Activated CD4-positive, alpha-beta T cell treated with anti-CD3 and anti-CD28 coated beads, Interleukin-10, Interleukin-2, amounts not matched to agents 100 ng/mL and 50 ng/mL, durations not matched to agents 16 hours and 8 hours (primary cell): Measurements from ENCODE around the gene PIK3CD.

ENCODE experiments used
- DNase-seq: peaks from one replicate; pipeline ENCODE4 v3.0.0-alpha.2; 2020

The PIK3CD gene

DNA sequence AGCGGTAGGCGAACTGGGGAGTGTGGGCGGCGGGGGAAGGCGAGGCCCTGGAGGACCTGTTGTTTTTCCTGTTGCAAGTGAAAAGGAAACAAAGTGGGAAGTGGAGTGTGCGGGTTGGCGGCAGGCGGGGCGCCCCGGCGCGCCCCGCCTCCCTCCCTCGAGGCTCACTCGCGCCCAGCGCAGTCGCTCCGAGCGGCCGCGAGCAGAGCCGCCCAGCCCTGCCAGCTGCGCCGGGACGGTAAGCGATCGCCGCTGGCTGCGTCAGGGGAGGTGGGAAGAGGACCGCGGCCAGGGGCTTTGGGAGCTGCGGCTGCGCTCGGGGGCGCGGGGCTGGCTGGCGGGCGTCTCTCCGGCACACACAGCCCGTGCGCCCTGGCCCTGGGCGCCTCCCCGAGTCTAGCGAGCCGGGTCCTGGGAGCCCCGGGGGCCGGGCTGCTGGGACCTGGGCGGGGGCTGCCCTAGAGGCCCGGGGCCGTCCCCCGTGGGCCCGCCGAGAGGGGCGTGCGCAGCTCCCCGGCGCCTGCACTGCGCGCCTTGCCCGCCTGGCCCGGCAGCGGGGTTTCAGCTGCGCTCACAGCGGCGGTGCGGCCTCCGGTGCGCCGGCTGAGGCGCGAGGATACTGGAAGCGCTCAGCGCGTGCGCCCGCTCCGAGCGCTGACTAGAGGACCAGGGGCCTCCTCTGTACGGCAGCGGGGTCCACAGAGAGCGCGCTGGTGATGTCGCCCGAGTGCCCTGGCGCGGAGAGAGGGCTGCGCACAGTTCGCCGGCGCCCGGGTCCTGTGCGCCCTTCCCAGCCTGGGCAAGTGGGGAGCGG, at the start of gene PIK3CD:
PIK3CD (plus strand) TSS at position 167 of the 814 bp plus-strand sequence. CDS start 58,725 bp downstream, outside the sequence.
- peak; percentile 62 for DNase-seq

DNA sequence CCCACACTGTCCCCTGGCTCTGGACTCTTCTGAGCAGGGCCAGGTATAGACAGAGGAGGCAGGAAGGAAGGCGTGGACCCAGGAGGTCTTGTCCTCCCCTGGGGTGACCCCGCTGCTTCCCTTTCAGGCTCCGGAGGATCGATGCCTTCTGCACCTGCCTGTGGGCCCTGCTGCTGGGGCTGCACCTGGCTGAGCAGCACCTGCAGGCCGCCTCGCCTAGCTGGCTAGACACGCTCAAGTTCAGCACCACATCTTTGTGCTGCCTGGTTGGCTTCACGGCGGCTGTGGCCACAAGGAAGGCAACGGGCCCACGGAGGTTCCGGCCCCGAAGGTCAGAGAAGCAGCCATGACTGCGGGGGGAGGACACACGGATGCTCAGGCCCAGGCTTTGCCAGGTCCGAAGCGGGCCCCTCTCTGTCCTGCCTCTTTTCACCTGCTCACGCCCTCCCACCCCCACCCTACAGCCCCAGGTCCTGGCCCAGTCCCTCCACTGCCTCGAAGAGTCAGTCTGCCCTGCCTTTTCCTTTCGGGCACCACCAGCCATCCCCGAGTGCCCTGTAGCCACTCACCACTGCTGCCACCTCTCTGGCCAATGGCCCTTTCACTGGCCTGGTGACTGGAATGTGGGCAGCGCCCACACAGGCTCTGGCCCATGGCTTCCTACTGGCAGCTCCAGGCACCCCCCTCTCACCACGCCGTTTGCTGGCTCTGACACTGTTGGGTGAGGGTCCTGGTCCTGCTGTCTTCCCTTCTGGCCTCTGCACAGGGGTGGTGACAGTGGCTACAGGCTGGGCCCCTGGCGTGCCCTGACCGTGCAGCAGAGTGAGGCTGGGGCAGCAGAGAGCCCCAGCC, 49.4 kb upstream of the PIK3CD start:
- DNase-seq: no peak

DNA sequence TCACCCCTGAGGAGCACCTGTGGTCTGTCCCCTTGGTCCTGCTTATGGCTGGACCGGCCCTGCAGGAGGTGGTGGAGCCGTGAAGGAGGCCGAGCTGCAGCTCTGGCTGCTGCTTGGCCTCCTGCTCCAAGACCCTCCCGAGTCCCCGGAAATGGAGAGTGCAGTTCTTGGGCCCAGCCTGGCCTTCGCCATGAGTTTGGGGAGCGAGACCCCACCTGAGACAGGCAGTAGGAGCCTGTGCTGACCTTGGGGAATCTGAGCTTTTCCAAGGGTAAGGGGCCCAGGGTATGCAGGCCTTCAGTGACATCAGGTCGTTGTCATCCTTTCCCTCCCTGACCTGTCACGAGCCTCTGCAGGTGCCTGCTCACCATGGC, 48.8 kb upstream of the PIK3CD start:
- DNase-seq: no peak

DNA sequence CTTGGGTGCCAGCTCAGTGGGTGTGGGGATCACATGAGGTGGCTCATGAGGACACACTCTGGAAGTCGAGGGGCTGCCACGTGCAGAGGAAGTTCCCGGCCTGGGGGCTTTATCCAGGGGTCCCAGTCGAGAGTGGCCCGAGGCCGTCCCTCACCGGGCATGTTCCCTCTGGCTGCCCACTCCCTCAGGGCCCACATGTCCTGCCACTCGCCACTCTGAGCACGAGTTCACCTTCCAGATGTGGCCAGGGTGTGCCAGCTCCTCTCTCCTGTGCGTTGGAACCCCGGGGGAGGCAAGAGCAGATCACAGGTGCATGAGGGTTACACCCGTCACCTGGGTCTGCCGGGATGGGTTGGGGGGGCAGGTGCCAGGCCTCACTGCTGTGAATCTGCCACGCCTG, 48.2 kb upstream of the PIK3CD start:
- no peak for DNase-seq

DNA sequence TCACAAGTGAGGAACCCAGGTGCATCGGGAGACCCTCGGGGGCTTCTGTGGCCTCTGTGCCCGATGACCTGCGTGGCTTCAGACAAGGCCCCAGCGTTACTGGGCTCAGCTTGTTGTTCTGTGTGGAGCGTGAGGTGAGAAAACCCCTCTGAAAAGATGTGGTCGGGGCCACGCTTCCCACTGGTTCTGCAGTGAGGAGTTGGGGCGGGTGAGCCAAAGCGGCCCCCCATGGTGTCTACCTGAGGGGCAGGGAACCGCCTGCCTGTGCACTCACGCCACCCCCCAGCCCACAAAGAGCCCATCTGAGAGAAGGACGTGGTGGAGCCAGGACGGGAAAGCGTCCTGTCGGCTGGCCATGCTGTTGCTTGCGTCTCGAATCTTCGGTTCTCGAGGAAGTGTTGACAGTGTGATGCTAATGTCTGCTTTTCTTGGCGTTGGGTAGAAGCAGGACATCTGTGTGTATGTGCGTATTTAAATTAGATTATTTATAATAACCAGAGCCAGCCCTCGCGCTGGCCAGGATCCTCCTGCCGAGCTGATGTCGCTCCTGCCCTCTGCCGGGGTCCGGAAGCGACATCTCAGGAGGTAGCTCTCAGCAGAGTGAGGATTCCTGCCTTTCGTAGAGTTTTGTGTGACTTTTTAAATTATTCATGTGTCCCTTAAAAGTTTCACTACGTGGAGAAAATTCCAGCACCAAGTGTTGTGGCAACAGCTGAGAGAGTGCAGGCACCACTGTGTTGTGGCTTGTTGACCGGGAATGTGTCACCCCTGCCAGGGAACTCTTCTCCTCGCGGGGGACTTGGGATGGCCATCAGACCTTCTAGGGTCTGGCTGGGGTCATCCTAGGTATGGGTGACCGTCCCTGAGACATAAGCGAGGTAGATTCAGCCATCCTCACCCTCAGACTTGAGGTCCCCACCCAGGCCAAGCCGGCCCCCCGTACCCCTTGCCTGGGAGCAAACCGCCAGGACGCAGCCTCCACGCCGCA, 47.5 kb upstream of the PIK3CD start:
- no peak for DNase-seq

DNA sequence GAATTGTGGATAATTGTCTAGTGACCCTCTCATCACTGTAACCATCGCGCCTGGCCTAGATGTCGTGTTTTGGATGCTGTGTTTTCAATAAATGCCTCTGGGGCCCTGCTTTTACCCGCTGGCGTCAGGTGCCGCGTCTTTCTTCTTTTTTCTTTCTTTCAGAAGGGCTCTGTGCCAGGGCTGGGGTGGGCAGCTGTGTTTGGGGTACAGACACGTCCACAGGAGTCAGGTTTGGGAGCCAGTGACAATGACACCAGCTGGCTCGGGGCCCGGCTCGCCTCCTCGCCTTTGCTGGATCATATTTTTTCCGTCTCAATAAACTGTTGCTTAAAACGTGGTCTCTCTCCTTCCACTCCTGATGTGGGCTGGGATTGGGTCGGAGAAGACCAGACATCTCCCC, 46.7 kb upstream of the PIK3CD start:
- DNase-seq: no peak

DNA sequence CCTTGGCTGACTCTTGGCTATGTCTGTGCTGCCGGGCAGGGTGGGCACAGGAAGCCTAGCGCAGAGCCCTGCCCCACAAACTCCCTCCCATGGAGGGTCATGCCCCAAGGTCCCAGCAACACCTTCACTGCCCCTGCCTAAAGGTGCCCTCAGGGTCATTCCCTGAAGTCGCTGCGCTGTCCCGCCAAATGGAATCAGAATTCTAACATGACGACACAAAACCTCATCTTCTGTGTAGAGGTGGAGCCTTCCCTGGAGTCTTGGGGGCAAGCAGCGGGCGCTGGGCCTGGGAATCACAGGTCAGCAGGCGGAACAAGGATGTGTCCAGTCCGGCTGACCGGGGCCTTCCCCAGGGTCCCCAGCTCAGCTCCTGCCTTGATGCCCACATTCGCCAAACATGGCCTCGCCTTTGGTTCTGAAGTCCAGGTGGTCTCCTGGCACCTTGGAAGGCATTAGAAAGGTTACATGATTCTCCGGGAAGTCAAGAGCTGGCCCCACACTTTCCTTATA, 45.5 kb upstream of the PIK3CD start:
- DNase-seq: no peak

DNA sequence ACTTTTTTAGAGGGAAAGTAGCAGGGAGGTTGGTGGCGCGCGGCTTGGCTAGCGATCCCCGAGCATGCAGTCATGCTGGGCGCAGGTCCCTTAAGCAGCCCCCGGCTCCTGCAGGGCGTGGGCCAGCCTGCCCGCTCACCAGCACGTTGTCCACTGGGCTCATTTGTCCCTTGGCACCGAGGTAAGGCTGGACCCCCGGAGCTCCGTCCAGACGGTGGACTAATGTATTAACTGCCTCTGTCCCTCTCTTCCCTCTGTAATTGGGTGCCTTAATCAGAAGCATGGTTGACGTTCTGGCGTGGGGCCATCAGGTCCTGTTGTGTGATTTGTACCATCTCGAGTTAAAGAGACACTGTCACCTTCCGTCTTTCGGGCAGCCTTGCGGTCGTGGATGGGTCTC, 45.1 kb upstream of the PIK3CD start:
- no peak for DNase-seq

DNA sequence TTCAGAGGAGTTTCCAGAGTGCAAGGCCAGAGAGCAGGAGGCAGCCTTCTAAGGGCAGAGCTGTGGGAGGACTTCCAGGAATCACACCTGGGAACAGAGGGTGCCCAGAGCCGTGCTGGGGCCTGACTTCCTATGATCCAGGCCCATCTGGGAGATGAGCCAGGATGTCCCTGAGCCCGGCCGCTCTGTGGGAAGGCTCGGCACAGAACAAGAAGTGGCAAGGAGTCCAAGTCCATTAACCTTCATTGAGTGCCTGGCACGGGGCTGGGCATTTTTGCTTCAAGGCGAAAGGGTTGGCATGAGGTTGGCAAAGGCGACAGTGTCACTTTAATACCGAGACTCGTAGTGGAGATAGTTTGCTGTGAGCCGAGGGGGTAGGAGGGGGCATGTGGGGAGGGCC, 44.6 kb upstream of the PIK3CD start:
- no peak for DNase-seq

DNA sequence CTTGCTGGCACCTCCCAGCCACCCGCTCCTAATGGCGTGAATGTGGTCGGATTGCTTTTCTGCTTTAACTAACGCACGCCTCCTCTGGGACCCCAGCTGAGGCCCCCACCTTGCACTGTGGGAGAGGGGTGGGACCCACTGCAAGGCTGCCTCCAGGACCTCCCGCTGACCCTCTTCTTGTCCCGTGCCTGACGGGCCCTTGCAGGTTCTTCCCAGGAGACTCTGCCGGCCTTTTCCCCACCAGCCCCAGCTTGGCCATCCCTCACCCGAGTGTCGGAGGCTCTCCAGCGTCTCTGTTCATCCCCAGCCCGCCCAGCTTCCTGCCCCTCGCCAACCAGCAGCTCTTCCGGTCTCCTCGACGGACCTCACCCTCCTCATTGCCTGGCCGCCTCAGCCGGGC, 44.2 kb upstream of the PIK3CD start:
- DNase-seq: no peak

DNA sequence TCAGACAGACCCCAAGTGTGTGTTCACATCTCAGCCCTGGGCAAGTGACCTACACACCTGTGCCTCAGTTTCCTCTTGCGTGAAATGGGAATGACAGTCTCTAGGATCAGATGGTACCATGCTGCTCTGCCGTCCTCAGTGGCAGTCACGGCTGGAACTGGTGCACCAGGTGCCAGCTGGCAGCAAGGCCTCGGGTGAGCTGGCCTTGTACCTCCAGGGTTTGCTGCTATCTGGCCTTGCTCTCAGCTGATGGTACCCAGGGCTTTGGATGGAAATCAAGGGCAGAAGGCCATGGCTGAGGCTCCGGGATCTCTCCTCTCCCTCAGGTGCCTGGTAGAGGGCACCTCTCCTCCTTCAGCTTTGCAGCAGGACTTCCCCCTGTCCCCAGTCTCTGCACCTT, 41.5 kb upstream of the PIK3CD start:
- DNase-seq: no peak

DNA sequence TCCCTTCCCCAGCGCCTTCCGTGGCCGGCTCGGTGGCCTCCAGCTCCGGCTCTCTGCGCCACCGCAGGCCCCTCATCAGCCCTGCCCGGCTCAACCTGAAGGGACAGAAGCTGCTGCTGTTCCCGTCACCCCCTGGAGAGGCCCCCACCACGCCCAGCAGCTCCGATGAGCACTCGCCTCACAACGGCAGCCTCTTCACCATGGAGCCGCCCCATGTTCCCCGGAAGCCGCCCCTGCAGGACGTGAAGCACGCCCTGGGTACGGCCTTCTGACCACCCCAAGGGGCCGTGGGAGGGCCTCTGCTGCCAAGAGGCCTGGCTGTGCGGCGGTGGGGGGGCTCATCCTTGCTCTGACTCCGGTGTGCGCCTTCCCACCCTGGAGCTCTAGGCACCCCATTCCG, 41.0 kb upstream of the PIK3CD start:
- DNase-seq: no peak

DNA sequence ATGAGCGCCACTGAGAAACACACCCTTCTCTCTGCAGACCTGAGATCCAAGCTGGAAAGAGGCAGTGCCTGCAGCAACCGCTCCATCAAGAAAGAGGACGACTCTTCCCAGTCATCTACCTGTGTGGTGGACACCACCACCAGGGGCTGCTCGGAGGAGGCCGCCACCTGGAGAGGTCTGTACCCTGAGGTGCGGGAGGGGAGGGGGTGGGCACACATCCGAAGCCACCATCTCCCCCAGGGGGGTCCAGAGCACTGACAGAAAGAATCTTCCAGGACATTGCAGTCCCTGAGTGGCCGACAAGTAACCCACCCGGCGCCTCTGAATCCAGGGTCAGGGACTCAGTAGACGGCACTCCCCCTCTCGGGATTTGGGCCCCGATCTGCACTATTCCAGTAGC, 39.8 kb upstream of the PIK3CD start:
- DNase-seq: no peak

DNA sequence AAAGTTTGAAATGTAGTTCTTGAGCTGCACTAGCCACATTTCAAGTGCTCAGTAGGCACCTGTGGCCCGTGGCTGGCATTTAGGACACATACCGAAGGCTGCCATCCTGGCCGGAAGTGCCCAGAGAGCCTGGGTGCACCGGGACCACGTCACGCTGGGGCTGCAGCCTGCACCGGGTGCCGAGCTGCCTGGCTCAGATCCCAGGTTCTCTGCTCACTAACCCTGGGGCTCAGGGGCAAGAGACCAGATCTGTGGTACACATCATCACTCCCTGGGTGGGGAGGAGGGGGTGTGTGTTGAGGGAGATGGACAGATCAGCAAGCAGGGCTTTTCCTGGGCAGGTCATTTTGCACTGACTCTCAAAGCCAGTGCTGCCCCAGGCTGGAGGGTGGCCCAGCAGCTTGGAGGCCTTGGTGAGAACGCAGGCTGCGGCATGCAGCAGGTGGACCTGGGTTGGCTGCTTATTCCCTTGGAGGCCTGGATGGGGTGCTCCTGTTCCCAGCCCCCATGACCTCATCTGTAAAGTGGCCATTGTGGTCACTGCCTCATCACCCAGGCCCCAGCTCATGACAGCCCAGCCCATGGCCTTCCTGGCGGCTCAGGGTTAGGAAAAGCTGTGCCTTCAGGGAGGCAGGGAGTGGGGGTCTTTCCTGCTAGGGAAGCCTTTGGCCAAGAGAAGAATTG, 39.2 kb upstream of the PIK3CD start:
- DNase-seq: no peak

DNA sequence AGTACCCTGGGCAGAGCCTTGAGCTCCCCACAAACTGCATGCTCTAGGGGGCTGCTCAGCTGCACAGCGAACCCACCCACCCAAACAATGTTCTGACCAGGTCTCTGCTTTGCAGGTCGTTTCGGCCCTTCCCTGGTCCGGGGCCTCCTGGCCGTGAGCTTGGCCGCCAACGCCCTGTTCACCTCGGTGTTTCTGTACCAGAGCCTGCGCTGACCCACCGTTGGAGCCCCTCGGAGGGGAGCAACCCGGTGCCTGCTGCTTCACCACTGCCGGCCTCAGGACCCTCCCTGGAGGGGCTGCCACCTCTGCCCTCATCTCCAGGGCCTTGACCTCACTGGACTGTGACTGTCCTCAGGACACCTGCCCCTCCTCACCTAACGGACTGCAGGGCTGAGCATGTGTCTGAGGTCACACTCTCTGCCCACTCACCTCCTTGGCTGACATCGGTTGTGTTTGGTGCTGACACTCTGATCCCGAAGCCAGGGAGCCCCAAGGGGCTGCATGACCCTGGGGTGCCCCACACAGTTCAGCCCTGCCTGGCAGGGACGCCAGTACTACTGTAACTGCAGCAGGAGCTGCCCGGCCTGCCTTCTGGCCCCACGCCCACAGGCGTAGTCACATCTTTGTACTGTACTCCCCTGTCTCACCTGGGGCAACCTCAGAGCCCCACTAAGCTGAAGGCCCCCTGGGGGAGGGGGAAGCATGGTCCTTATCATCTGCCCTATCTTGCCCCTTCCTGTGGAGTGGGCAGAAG, 38.5 kb upstream of the PIK3CD start:
- no peak for DNase-seq

DNA sequence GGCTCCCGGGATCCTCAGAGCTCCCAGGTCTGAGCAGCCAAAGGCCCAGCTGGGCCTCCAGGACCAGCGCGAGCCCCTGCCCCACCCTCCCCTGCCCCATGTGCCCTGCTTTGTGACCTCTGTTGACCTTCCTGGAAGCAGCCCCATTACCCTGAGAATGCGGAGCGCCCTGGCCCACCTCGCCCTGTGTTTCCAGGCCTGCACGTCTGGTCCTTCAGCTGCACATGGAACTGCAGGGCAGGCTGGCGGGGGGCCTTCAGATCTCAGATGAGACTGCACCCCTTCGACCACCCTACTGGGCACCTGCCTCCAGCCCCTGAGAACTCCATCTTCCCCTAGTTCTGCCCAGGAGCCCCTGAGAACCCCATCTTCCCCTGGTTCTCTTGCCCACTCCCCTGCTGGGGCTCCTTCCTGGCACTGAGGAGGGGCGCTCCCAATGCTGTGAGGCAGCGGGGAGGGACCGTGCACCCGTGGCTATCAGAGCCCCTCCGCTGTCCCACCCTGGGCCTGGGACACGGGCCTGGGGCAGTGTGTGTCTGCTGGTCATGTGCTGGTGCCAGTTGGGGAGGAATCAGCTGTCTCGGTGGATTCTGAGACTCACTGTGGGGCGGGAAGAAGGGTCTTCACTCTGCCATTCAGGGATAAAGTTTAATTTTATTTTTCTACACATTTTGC, 37.8 kb upstream of the PIK3CD start:
- DNase-seq: no peak

DNA sequence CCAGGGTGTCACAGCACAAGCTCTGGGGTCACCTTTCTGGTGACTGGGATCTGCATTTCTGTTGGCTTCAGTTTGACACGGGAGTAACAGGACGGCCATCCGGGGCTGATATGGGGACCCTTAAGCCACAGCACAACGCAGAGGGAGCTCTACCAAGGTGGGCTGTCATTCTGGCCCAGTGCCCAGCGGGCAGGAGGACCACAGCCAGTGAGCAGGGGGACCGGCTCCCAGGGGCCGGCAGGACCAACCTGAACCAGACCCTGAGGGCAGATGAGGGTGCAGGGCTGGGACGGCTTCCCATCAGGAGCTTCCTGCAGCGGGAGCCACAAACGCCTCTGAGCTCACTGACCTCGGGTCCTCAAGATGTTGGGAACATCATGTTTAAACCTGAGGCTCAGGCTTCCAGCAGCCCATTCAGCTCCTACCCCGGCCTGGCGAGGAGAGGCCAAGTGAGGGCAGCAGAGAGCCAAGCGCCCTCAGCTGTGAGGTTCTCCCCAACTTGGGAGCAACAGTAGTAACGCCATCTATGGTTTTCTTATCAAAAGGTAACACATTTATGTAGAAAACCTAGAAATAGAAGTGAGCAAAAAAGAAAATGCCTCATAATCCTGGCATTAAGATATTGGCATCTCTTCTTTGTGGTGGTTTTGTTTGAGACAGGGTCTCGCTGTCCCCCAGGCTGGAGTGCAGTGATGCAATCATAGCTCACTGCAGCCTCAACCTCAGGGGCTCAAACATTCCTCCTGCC, 36.0 kb upstream of the PIK3CD start:
- peak; percentile 62 for DNase-seq

DNA sequence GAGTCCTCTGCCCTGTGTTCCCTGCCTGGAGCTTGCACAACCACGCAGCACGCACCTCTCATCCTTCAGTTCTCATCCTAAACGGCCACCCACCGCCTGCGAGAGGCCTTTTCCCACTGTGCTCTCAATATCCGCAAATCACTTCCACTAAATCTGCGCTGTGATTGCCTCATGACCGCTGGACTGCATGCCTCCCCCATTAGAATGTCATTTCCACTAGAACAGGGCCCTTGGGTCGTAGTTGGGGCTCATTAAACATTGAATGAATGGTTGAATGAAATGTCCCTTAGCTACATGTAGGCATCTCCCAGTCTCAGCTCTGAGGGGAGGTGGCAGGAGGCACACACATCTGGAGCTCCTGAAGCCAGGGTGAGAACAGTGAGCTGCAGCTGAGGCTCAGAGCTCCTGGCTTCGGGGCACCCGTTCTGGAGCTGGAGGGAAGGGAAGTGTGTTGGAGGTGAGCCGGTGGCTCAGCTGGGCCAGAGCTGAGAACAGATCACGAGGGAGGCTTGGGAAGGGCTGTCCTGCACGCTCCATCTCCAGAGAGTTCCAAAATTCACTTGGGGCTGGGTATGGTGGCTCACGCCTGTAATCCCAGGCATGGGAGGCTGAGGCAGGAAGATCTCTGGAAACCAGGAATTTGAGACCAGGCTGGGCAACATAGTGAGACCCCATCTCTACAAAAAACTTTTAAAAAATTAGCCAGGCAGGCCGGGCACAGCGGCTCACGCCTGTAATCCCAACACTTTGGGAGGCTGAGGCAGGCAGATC, 32.4 kb upstream of the PIK3CD start:
- no peak for DNase-seq

DNA sequence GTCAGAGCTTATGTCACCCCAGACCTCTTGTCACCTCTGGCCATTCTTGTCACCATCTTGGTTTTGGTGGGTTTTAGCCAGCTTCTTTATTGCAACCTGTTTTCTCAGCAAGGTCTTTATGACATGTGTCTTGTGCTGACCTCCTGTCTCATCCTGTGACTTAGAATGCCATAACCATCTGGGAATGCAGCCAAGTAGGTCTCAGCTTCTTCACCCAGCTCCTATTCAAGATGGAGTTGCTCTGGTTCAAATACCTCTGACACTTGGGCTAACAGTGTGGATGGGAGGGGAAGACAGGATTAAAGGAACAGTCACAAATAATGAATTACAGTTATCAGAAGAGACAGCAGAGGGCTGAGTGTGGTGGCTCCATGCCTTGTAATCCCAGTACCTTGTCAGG, 30.5 kb upstream of the PIK3CD start:
- DNase-seq: no peak
